ENCODE data around the gene RPL14.

Gene RPL14

GRCh38 chr3:40494698-40495097 is 37.6 kb downstream of the RPL14 start:
- H3K27me3 ChIP-seq, result no peaks in the 10 kb centered on the region
- intact Hi-C loops (cut with DNase I; ENCODE audit: low total_unique reads), result no loop called here
- no peak for TF ChIP-seq CTCF (IDR thresholded peaks at IDR 0.05)
- DNase-seq, result no peak
- peaks cover 0 to 6% (median 0%) of the 10 kb centered on the region in 3 donors for H3K9me3 ChIP-seq
- peaks cover 0 to 2% (median 1%) of the 10 kb centered on the region in 3 donors for H3K36me3 ChIP-seq
- no peak overlapping the region for H3K27ac ChIP-seq
- no peaks in the 10 kb centered on the region for H3K4me1 ChIP-seq
- no peak overlapping the region for H3K4me3 ChIP-seq

GRCh38 chr3:40497288-40497687 is 40.1 kb downstream of the RPL14 start:
- H3K27ac ChIP-seq, result no peak overlapping the region
- no peak for TF ChIP-seq CTCF (IDR thresholded peaks at IDR 0.05)
- no peaks in the 10 kb centered on the region for H3K4me1 ChIP-seq
- H3K27me3 ChIP-seq, result no peaks in the 10 kb centered on the region
- H3K36me3 ChIP-seq, result no peaks in the 10 kb centered on the region
- DNase-seq, result no peak
- no peak overlapping the region for H3K4me3 ChIP-seq
- no peaks in the 10 kb centered on the region for H3K9me3 ChIP-seq
- intact Hi-C loops (cut with DNase I; ENCODE audit: low total_unique reads), result no loop called here

- Histone ChIP-seq H3K4me1 (peaks cover 0 to 11% (median 5%) of the 10 kb centered on the region in 4 donors), H3K27me3 (no peaks in the 10 kb centered on the region), H3K9me3 (no peaks in the 10 kb centered on the region), H3K4me3 (no peak overlapping the region), H3K36me3 (no peaks in the 10 kb centered on the region), H3K27ac (no peak overlapping the region)
- TF ChIP-seq CTCF (IDR thresholded peaks at IDR 0.05), result no peak
- intact Hi-C loops (cut with DNase I; ENCODE audit: low total_unique reads), result no loop called here
- no peak for DNase-seq
Observed at GRCh38 chr3:40499952-40500351, 42.8 kb downstream of the RPL14 start.

GRCh38 chr3:40502034-40502433 is 44.9 kb downstream of the RPL14 start:
- DNase-seq, result no peak
- H3K9me3 ChIP-seq, result no peaks in the 10 kb centered on the region
- no peak for TF ChIP-seq CTCF (IDR thresholded peaks at IDR 0.05)
- no peaks in the 10 kb centered on the region for H3K36me3 ChIP-seq
- H3K27me3 ChIP-seq, result no peaks in the 10 kb centered on the region
- H3K27ac ChIP-seq, result no peak overlapping the region
- no peak overlapping the region for H3K4me3 ChIP-seq
- H3K4me1 ChIP-seq, result peaks cover 0 to 23% (median 12%) of the 10 kb centered on the region in 4 donors
- intact Hi-C loops (cut with DNase I; ENCODE audit: low total_unique reads), result no loop called here

GRCh38 chr3:40504636-40505430 is 47.7 kb downstream of the RPL14 start:
- intact Hi-C loops (cut with DNase I; ENCODE audit: low total_unique reads), result no loop called here
- peak; percentile 67 to 80 for DNase-seq

More at GRCh38 chr3:40504636-40505430, 47.7 kb downstream of the RPL14 start:
- Histone ChIP-seq H3K4me3 (peak overlapping the region; percentile 61), H3K27me3 (no peaks in the 10 kb centered on the region), H3K27ac (peak overlapping the region; percentile 86 to 88), H3K9me3 (no peaks in the 10 kb centered on the region), H3K36me3 (peaks cover 3 to 15% (median 3%) of the 10 kb centered on the region in 3 donors), H3K4me1 (peaks cover 0 to 23% (median 12%) of the 10 kb centered on the region in 4 donors)
- no peak for TF ChIP-seq CTCF (IDR thresholded peaks at IDR 0.05)
